Measurements from ENCODE around the gene ASCC1. TPM values are rescaled to one million over a fixed set of nuclear protein-coding genes. Genes with fewer than 3 reads are reported as not detected.

Gene ASCC1
- total RNA-seq, 4 donors from 2014 or later, result 13.4 to 34.0 (median 20.5) TPM

- H3K4me1 ChIP-seq, result peaks cover 0 to 9% (median 3%) of the 10 kb centered on the region in 4 donors
- TF ChIP-seq CTCF (IDR thresholded peaks at IDR 0.05) (no peak), EP300 (IDR thresholded peaks at IDR 0.05; ENCODE audit: low read depth) (no peak), POLR2A (IDR thresholded peaks at IDR 0.05) (no peak), POLR2AphosphoS5 (IDR thresholded peaks at IDR 0.05) (no peak)
- H3K27me3 ChIP-seq, result no peaks in the 10 kb centered on the region
- intact Hi-C loops (cut with DNase I; ENCODE audit: low total_unique reads), result no loop called here
- H3K27ac ChIP-seq, result no peak overlapping the region
- 87 to 90% methylated on average over 4 to 8 of the region's 8 CpGs for WGBS, 2 donors (ENCODE audit: low coverage in 1 of 2)
- H3K36me3 ChIP-seq, result peaks cover 0 to 17% (median 1%) of the 10 kb centered on the region in 4 donors
- no peak overlapping the region for H3K4me3 ChIP-seq
- in situ Hi-C loops (cut with MboI; ENCODE audit: low pct_ligation_motif_present in 1 of 4, low pct_unique_long_range_greater_than_20kb in 1 of 4, low sequenced_read_pairs in 3 of 4), result no loop called here
- H3K9me3 ChIP-seq, result no peaks in the 10 kb centered on the region
- no peak for DNase-seq
These were observed 111.5 kb downstream of the ASCC1 start for GRCh38 chr10:72104472-72105097.

GRCh38 chr10:72099600-72099921 lies 116.5 kb downstream of the ASCC1 start:
- no peak for DNase-seq
- Histone ChIP-seq H3K9me3 (no peaks in the 10 kb centered on the region), H3K4me1 (peaks cover 0 to 21% (median 12%) of the 10 kb centered on the region in 4 donors), H3K27ac (peak overlapping the region in 3 of 4 donors; percentile 51 to 72 (median 72)), H3K27me3 (no peaks in the 10 kb centered on the region), H3K36me3 (peaks cover 0 to 24% (median 1%) of the 10 kb centered on the region in 4 donors), H3K4me3 (no peak overlapping the region)
- in situ Hi-C loops (cut with MboI; ENCODE audit: low pct_ligation_motif_present in 1 of 4, low pct_unique_long_range_greater_than_20kb in 1 of 4, low sequenced_read_pairs in 3 of 4), result no loop called here
- TF ChIP-seq POLR2AphosphoS5 (IDR thresholded peaks at IDR 0.05) (no peak), EP300 (IDR thresholded peaks at IDR 0.05; ENCODE audit: low read depth) (no peak), CTCF (IDR thresholded peaks at IDR 0.05) (no peak), POLR2A (IDR thresholded peaks at IDR 0.05) (no peak)
- intact Hi-C loops (cut with DNase I; ENCODE audit: low total_unique reads), result no loop called here
- WGBS, 2 donors (ENCODE audit: low coverage in 1 of 2), result 96% methylated on average over 10 of the region's 10 CpGs; no CpG with 5 or more reads in 1 of the 2 donors

GRCh38 chr10:72098836-72099599 lies 117.1 kb downstream of the ASCC1 start:
- intact Hi-C loops (cut with DNase I; ENCODE audit: low total_unique reads) (no loop called here), in situ Hi-C loops (cut with MboI; ENCODE audit: low pct_ligation_motif_present in 1 of 4, low pct_unique_long_range_greater_than_20kb in 1 of 4, low sequenced_read_pairs in 3 of 4) (no loop called here)
- peak overlapping the region in 3 of 4 donors; percentile 51 to 72 (median 72) for H3K27ac ChIP-seq
- no peak overlapping the region for H3K4me3 ChIP-seq
- no peaks in the 10 kb centered on the region for H3K9me3 ChIP-seq
- TF ChIP-seq CTCF (IDR thresholded peaks at IDR 0.05) (no peak), EP300 (IDR thresholded peaks at IDR 0.05; ENCODE audit: low read depth) (no peak), POLR2A (IDR thresholded peaks at IDR 0.05) (no peak), POLR2AphosphoS5 (IDR thresholded peaks at IDR 0.05) (no peak)
- WGBS, 2 donors (ENCODE audit: low coverage in 1 of 2), result 72% methylated on average over 5 to 6 of the region's 6 CpGs
- DNase-seq, result no peak
- H3K36me3 ChIP-seq, result peaks cover 0 to 27% (median 1%) of the 10 kb centered on the region in 4 donors
- peaks cover 0 to 21% (median 12%) of the 10 kb centered on the region in 4 donors for H3K4me1 ChIP-seq
- no peaks in the 10 kb centered on the region for H3K27me3 ChIP-seq

- H3K4me1 ChIP-seq, result peaks cover 0 to 21% (median 12%) of the 10 kb centered on the region in 4 donors
- no peak overlapping the region for H3K4me3 ChIP-seq
- TF ChIP-seq CTCF (IDR thresholded peaks at IDR 0.05), result no peak
- no peak for TF ChIP-seq POLR2A (IDR thresholded peaks at IDR 0.05)
- TF ChIP-seq EP300 (IDR thresholded peaks at IDR 0.05; ENCODE audit: low read depth), result no peak
- no peak for DNase-seq
- in situ Hi-C loops (cut with MboI; ENCODE audit: low pct_ligation_motif_present in 1 of 4, low pct_unique_long_range_greater_than_20kb in 1 of 4, low sequenced_read_pairs in 3 of 4) (no loop called here), intact Hi-C loops (cut with DNase I; ENCODE audit: low total_unique reads) (no loop called here)
- H3K27ac ChIP-seq, result peak overlapping the region in 3 of 4 donors; percentile 51 to 72 (median 72)
- no peaks in the 10 kb centered on the region for H3K27me3 ChIP-seq
- WGBS, 2 donors (ENCODE audit: low coverage in 1 of 2), result 73% methylated on average over 3 of the region's 3 CpGs; no CpG with 5 or more reads in 1 of the 2 donors
- H3K36me3 ChIP-seq, result peaks cover 0 to 28% (median 1%) of the 10 kb centered on the region in 4 donors
- no peaks in the 10 kb centered on the region for H3K9me3 ChIP-seq
These were observed 117.7 kb downstream of the ASCC1 start for GRCh38 chr10:72098301-72098835.
